Measurements from ENCODE around the gene SOBP.

DNA sequence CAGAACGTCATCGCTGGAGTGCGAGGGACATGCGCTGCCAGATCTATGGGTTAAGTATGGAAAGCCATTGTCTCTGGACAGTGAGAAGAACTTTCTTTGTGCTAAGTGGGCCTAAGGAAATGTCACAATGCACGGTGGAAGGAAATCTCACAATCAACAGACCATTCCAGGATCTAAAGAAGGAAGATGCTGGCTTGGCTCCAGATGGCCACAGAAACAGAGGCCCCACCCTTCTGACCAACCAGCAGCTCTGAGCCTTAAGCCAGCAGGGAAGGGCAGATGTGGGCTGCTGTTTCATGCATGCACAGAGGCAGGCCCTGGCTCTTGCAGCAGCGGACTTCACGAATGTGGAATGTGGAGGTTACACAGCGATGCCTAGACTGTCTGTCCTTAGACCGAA, 156.3 kb downstream of the SOBP start:
- TF ChIP-seq, protein P1, sequence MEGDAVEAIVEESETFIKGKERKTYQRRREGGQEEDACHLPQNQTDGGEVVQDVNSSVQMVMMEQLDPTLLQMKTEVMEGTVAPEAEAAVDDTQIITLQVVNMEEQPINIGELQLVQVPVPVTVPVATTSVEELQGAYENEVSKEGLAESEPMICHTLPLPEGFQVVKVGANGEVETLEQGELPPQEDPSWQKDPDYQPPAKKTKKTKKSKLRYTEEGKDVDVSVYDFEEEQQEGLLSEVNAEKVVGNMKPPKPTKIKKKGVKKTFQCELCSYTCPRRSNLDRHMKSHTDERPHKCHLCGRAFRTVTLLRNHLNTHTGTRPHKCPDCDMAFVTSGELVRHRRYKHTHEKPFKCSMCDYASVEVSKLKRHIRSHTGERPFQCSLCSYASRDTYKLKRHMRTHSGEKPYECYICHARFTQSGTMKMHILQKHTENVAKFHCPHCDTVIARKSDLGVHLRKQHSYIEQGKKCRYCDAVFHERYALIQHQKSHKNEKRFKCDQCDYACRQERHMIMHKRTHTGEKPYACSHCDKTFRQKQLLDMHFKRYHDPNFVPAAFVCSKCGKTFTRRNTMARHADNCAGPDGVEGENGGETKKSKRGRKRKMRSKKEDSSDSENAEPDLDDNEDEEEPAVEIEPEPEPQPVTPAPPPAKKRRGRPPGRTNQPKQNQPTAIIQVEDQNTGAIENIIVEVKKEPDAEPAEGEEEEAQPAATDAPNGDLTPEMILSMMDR (IDR thresholded peaks at IDR 0.05): no peak
- TF ChIP-seq POLR2A (IDR thresholded peaks at IDR 0.05) (no peak), POLR2AphosphoS5 (IDR thresholded peaks at IDR 0.05; ENCODE audit: insufficient read depth in 1 of 2, low read depth in 1 of 2) (peak in 1 of 2 donors; percentile 57)

Measured in vagina (tissue), 2 donors.